Thoracic aorta (tissue), 2 donors: ENCODE data around the gene SYS1. TPM values are rescaled to one million over a fixed set of nuclear protein-coding genes. Genes with fewer than 3 reads are reported as not detected.
A peak's percentile ranks its signal among the peaks of the same experiment; 100 is the strongest.

Experiments used
- ATAC-seq: fragments of 150-250 bp; one replicate; pipeline ENCODE4 v1.8.0; 2017; ENCODE audit warnings: low read depth; ENCODE audit not compliant: insufficient number of reproducible peaks, low FRiP score
- DNase-seq: peaks from one replicate; pipeline ENCODE4 v3.0.0-alpha.2; 2020; ENCODE audit warnings: low spot score
- H3K27ac ChIP-seq, 2 donors: fragments of 200-600 bp; sonication (generic); 1 replicate in 1 of 2; 2 replicates in 1 of 2; pipeline ENCODE4 v1.5.1; 2016; ENCODE audit warnings: mild to moderate bottlenecking in 2 of 2, moderate library complexity in 2 of 2
- H3K27me3 ChIP-seq: fragments of 200-600 bp; sonication (generic); replicated peaks from 2 replicates; pipeline ENCODE4 v1.6.0; 2016; ENCODE audit warnings: mild to moderate bottlenecking; ENCODE audit not compliant: insufficient read depth
- H3K36me3 ChIP-seq: fragments of 200-600 bp; sonication (generic); one replicate; pipeline ENCODE4 v1.5.1; 2016
- H3K4me1 ChIP-seq, 2 donors: fragments of 200-600 bp; sonication (generic); 1 replicate in 1 of 2; 2 replicates in 1 of 2; pipeline versions ENCODE4 v1.5.1 to v1.6.0; 2016; ENCODE audit warnings: low read depth in 2 of 2, mild to moderate bottlenecking in 1 of 2; ENCODE audit not compliant: control insufficient read depth in 1 of 2
- H3K4me3 ChIP-seq: fragments of 200-600 bp; sonication (generic); 2 replicates; pipeline ENCODE4 v1.5.1; 2016; ENCODE audit warnings: mild to moderate bottlenecking
- H3K9me3 ChIP-seq: fragments of 200-600 bp; sonication (generic); 2 replicates; pipeline ENCODE4 v1.5.1; 2016
- CTCF ChIP-seq: fragments of 200-600 bp; sonication (generic); IDR thresholded peaks from one replicate; pipeline ENCODE4 v1.5.1; 2019; ENCODE audit warnings: antibody characterized with exemption
- total RNA-seq, 2 donors: library from RNA; depleted of rRNA; stranded (reverse); fragments of >200 nt; gene quantifications; one replicate each; pipeline versions ENCODE4 v1.1.0 to v1.2.3, GENCODE V29; 2016

The SYS1 gene
- total RNA-seq, 2 donors from 2014 or later: 24.6 to 40.8 TPM

GRCh38 chr20:45340951-45341350, 22.0 kb upstream of the SYS1 start:
- DNase-seq: no peak
- no peaks in the 10 kb centered on the region for H3K36me3 ChIP-seq
- peak overlapping the region; percentile 93 to 96 for H3K27ac ChIP-seq
- H3K4me3 ChIP-seq: no peak overlapping the region
- H3K4me1 ChIP-seq: peaks cover 68 to 99% of the 10 kb centered on the region in 2 donors
- H3K27me3 ChIP-seq: no peaks in the 10 kb centered on the region
- no peak for TF ChIP-seq CTCF
- H3K9me3 ChIP-seq: no peaks in the 10 kb centered on the region
- ATAC-seq: no peak

- no peak for TF ChIP-seq CTCF
- H3K4me1 ChIP-seq: peaks cover 66 to 99% of the 10 kb centered on the region in 2 donors
These were observed 21.4 kb upstream of the SYS1 start for GRCh38 chr20:45341579-45341938.

GRCh38 chr20:45341939-45342854, 20.8 kb upstream of the SYS1 start:
- no peak for DNase-seq
- TF ChIP-seq CTCF: no peak
- no peaks in the 10 kb centered on the region for H3K36me3 ChIP-seq
- peak; percentile 29 for ATAC-seq
- H3K27ac ChIP-seq: peak overlapping the region; percentile 93 to 96
- H3K4me1 ChIP-seq: peaks cover 62 to 99% of the 10 kb centered on the region in 2 donors
- peak overlapping the region; percentile 56 for H3K4me3 ChIP-seq
- H3K27me3 ChIP-seq: no peaks in the 10 kb centered on the region
- H3K9me3 ChIP-seq: no peaks in the 10 kb centered on the region

More at GRCh38 chr20:45341579-45341938, 21.4 kb upstream of the SYS1 start:
- Histone ChIP-seq H3K36me3 (no peaks in the 10 kb centered on the region), H3K27me3 (no peaks in the 10 kb centered on the region), H3K27ac (peak overlapping the region; percentile 93 to 96), H3K9me3 (no peaks in the 10 kb centered on the region), H3K4me3 (peak overlapping the region; percentile 56)
- no peak for DNase-seq
- ATAC-seq: no peak

GRCh38 chr20:45342855-45343531, 20.0 kb upstream of the SYS1 start:
- Histone ChIP-seq H3K27me3 (no peaks in the 10 kb centered on the region), H3K9me3 (no peaks in the 10 kb centered on the region), H3K4me1 (peaks cover 54 to 94% of the 10 kb centered on the region in 2 donors), H3K4me3 (peak overlapping the region; percentile 85), H3K36me3 (no peaks in the 10 kb centered on the region), H3K27ac (peak overlapping the region; percentile 93 to 96)
- TF ChIP-seq CTCF: no peak
- ATAC-seq (no peak), DNase-seq (no peak)

- H3K27me3 ChIP-seq: no peaks in the 10 kb centered on the region
- H3K9me3 ChIP-seq: no peaks in the 10 kb centered on the region
- H3K36me3 ChIP-seq: no peaks in the 10 kb centered on the region
- peak overlapping the region; percentile 85 for H3K4me3 ChIP-seq
- DNase-seq (no peak), ATAC-seq (no peak)
- TF ChIP-seq CTCF: no peak
- H3K27ac ChIP-seq: peak overlapping the region; percentile 93 to 96
- peaks cover 49 to 89% of the 10 kb centered on the region in 2 donors for H3K4me1 ChIP-seq
These were observed 19.3 kb upstream of the SYS1 start for GRCh38 chr20:45343532-45344167.
